HepG2 (cell line): ENCODE results near the gene ARHGEF3. TPM values are rescaled to one million over a fixed set of nuclear protein-coding genes. Genes with fewer than 3 reads are reported as not detected.

Source experiments
- ATAC-seq: fragments of 200-7000 bp; cut with Tn5 transposase; 3 replicates; pipeline ENCODE4 v1.9.1; 2020; ENCODE audit warnings: mild to moderate bottlenecking, moderate library complexity
- BruUV-seq: library from RNA; stranded (reverse); fragments of 400-500 nt; replicated peaks from 2 replicates; lab custom pipeline; 2021; lab: Mats Ljungman, UMichigan
- CTCF ChIA-PET: fragments of 300-600 bp; formaldehyde crosslinking; extraction: SDS; loops from one replicate; lab custom pipeline; 2021; ENCODE audit warnings: low total read pairs, inconsistent platforms, low intra/inter-chr PET ratio; lab: Yijun Ruan, JAX
- POLR2A ChIA-PET: fragments of 350-600 bp; sonication (Branson Sonifier 250); formaldehyde crosslinking; loops from one replicate; lab custom pipeline; 2020; ENCODE audit warnings: antibody characterized with exemption, inconsistent platforms; lab: Yijun Ruan, JAX
- DNase-seq: peaks from one replicate; pipeline ENCODE4 v3.0.0-alpha.2; 2015; ENCODE audit warnings: low spot score
- FAIRE-seq: peaks from 3 replicates; lab custom pipeline; 2011; peaks lifted over from hg19 to GRCh38; lab: Jason Lieb, UNC
- H2AFZ ChIP-seq: one replicate; pipeline ENCODE4 v1.6.1; 2011; ENCODE audit warnings: low read length, inconsistent platforms
- H3K27ac ChIP-seq: fragments of 300-600 bp; 3 replicates; pipeline ENCODE4 v1.8.0; 2011; ENCODE audit warnings: mixed run types, mild to moderate bottlenecking, mixed read lengths, low read length, inconsistent platforms; ENCODE audit not compliant: insufficient read depth; ENCODE audit errors: extremely low read length
- H3K27me3 ChIP-seq, 2 experiments: fragments of 200-600 bp in 1 of 2; 2 replicates in 1 of 2; 3 replicates in 1 of 2; pipeline versions ENCODE4 v1.6.0 to v1.8.0; 2011; ENCODE audit warnings: low read length in 2 of 2, mild to moderate bottlenecking in 2 of 2, moderate library complexity in 2 of 2, inconsistent platforms in 1 of 2; ENCODE audit not compliant: insufficient read depth in 2 of 2, control insufficient read depth in 1 of 2
- H3K36me3 ChIP-seq, 2 experiments: fragments of 200-600 bp in 1 of 2; replicated peaks in 1 of 2; 2 replicates in 1 of 2; 3 replicates in 1 of 2; pipeline versions ENCODE4 v1.5.1 to v1.8.0; 2011; ENCODE audit warnings: low read length in 2 of 2, inconsistent platforms in 1 of 2; ENCODE audit not compliant: insufficient read depth in 2 of 2, control insufficient read depth in 1 of 2
- H3K4me1 ChIP-seq: 2 replicates; pipeline ENCODE4 v1.5.1; 2012; ENCODE audit warnings: low read length, inconsistent platforms; ENCODE audit not compliant: insufficient read depth
- H3K4me2 ChIP-seq: 2 replicates; pipeline ENCODE4 v1.6.0; 2011; ENCODE audit warnings: low read depth, low read length, inconsistent platforms
- H3K4me3 ChIP-seq, 3 experiments: fragments of 200-600 bp in 1 of 3; sonication (generic), shearing (Covaris generic) in 1 of 3; replicated peaks in 1 of 3; 2 replicates each; pipeline ENCODE4 v1.5.1; 2011 to 2016; ENCODE audit warnings: low read length in 3 of 3, inconsistent platforms in 2 of 3, low read depth in 2 of 3, mild to moderate bottlenecking in 2 of 3, control low read depth in 1 of 3, mixed read lengths in 1 of 3; ENCODE audit not compliant: insufficient read depth in 1 of 3
- H3K79me2 ChIP-seq: one replicate; pipeline ENCODE4 v1.6.1; 2011; ENCODE audit warnings: low read length, inconsistent platforms; ENCODE audit not compliant: insufficient read depth
- H3K9ac ChIP-seq: 2 replicates; pipeline ENCODE4 v1.6.0; 2011; ENCODE audit warnings: mild to moderate bottlenecking, low read depth, low read length, inconsistent platforms; ENCODE audit not compliant: insufficient read depth
- H3K9me3 ChIP-seq: 2 replicates; pipeline ENCODE4 v1.5.1; 2012; ENCODE audit warnings: mild to moderate bottlenecking, low read length
- H4K20me1 ChIP-seq: 2 replicates; pipeline ENCODE4 v1.6.0; 2011; ENCODE audit warnings: inconsistent platforms, mild to moderate bottlenecking, low read length, moderate library complexity; ENCODE audit not compliant: insufficient read depth
- BCL6 ChIP-seq: IDR thresholded peaks from 2 replicates; pipeline ENCODE4 v1.6.1; 2016; ENCODE audit warnings: missing genetic modification reagents, missing compliant biosample characterization
- CEBPZ ChIP-seq: IDR thresholded peaks from 2 replicates; pipeline ENCODE4 v1.6.1; 2012; ENCODE audit warnings: low read length, improper control_type of control experiment
- PAX8 ChIP-seq: sonication (generic); formaldehyde crosslinking; IDR thresholded peaks from 2 replicates; pipeline ENCODE4 v1.8.0; 2022; ENCODE audit warnings: mild to moderate bottlenecking, missing genetic modification reagents, borderline replicate concordance
- TBX2 ChIP-seq: sonication (generic); formaldehyde crosslinking; IDR thresholded peaks from 2 replicates; pipeline ENCODE4 v1.5.0; 2020; ENCODE audit warnings: missing genetic modification reagents, mild to moderate bottlenecking, borderline replicate concordance
- TOE1 ChIP-seq: sonication (generic); formaldehyde crosslinking; IDR thresholded peaks from 2 replicates; pipeline ENCODE4 v1.4.0; 2020; ENCODE audit warnings: mild to moderate bottlenecking, missing genetic modification reagents
- WGBS: methylation state at CpG from one replicate; pipeline ENCODE4 v1.1.6; 2017; ENCODE audit warnings: low lambda C conversion rate; 5-methylcytosine and 5-hydroxymethylcytosine counted together
- in situ Hi-C: cut with HindIII; loops from 2 replicates; pipeline ENCODE4 v1.10.0; 2017; ENCODE audit warnings: low pct_unique_long_range_greater_than_20kb; ENCODE audit not compliant: extremely low pct_ligation_motif_present
- intact Hi-C: fragments of 100-400 bp; cut with micrococcal nuclease; formaldehyde crosslinking; loops from one replicate; pipeline ENCODE4 v1.10.0; 2022; ENCODE audit not compliant: unreplicated experiment
- polyA plus RNA-seq, 8 experiments: library from polyadenylated mRNA; depleted of rRNA in 3 of 8; stranded (reverse) in 7 of 8; unstranded in 1 of 8; fragments of >200 nt; fragmentation: Illumina TruSeq in 4 of 8; extraction: Trizol in 4 of 8; gene quantifications; 2 replicates each; pipeline versions ENCODE4 v1.2.1 to v1.2.3, GENCODE V29; 2011 to 2016; ENCODE audit warnings: low read depth in 4 of 8, missing spikeins in 1 of 8, mixed read lengths in 1 of 8; ENCODE audit not compliant: insufficient read depth in 1 of 8
- total RNA-seq, 5 experiments: library from RNA; depleted of rRNA; stranded (reverse); fragments of >200 nt; fragmentation: Illumina TruSeq; extraction: Trizol; gene quantifications; 2 replicates each; pipeline ENCODE4 v1.2.3, GENCODE V29; 2016; ENCODE audit warnings: low read depth in 1 of 5
- TF ChIP-seq, protein P1 (sequence below): sonication (generic); formaldehyde crosslinking; IDR thresholded peaks from 2 replicates; pipeline ENCODE4 v1.4.0; 2020; ENCODE audit warnings: missing genetic modification reagents

Gene ARHGEF3
- total and polyA plus RNA-seq, 2 of the 13 experiments (the other 11 are each of a cell fraction or from before 2014, with no cell fraction given): 14.8 to 23.1 TPM

DNA sequence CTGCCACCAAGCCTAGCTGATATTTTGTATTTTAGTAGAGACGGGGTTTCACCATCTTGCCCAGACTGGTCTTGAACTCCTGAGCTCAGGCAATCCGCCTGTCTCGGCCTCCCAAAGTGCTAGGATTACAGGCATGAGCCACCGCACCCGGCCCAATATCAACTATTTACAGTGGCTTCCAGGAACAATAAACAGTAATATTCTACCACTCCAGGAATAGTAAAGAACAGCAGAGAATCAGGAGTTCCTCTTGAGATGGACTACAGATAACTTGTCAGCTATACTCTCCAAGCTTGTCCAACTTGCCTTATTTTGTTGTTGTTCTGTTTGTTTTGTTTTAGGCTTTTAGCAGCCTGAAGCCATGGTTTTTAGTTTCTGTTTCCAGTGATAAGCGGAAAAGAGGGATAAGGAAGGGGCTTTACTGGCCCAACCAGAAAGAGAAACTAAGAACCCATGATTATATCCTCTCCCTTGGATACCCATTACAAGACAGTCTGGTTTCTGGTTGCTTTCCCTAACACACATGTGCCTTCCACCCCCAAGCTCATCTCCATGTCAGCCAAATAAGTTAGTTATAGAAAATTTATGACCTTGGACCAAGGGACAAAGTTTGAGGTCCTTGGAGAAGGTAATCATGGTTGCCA, 36.7 kb downstream of the ARHGEF3 start:
- FAIRE-seq (no peak), DNase-seq (no peak), ATAC-seq (no peak)
- H3K9ac ChIP-seq: no peak overlapping the region
- H3K4me1 ChIP-seq: no peaks in the 10 kb centered on the region
- H3K4me3 ChIP-seq: no peak overlapping the region
- H3K79me2 ChIP-seq: peaks cover 6% of the 10 kb centered on the region
- no peak for TF ChIP-seq TBX2 (CRISPR knock-in tag)
- TF ChIP-seq, protein P1, sequence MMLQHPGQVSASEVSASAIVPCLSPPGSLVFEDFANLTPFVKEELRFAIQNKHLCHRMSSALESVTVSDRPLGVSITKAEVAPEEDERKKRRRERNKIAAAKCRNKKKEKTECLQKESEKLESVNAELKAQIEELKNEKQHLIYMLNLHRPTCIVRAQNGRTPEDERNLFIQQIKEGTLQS (CRISPR knock-in tag): no peak
- no peak for TF ChIP-seq PAX8 (CRISPR knock-in tag)
- TF ChIP-seq BCL6 (CRISPR knock-in tag): peak; percentile 94
- no peak for TF ChIP-seq CEBPZ
- TF ChIP-seq TOE1 (CRISPR knock-in tag): no peak
- no peaks in the 10 kb centered on the region for H3K9me3 ChIP-seq
- no peaks in the 10 kb centered on the region for H3K27me3 ChIP-seq
- no peak overlapping the region for H3K27ac ChIP-seq
- POLR2A ChIA-PET: no interaction called here
- no peak overlapping the region for H3K4me2 ChIP-seq
- intact Hi-C loops (no loop called here), in situ Hi-C loops (no loop called here)
- H4K20me1 ChIP-seq: no peaks in the 10 kb centered on the region
- H3K36me3 ChIP-seq: peaks cover 6 to 22% of the 10 kb centered on the region in 2 experiments
- no TSS peak for BruUV-seq
- no peak overlapping the region for H2AFZ ChIP-seq
- CTCF ChIA-PET: no interaction called here
- WGBS: 88% methylated on average over 6 of the region's 6 CpGs
